Right cardiac atrium (tissue), 5 donors: ENCODE results near the gene RFESD. TPM values are rescaled to one million over a fixed set of nuclear protein-coding genes. Genes with fewer than 3 reads are reported as not detected.

Source experiments
- ATAC-seq, 2 donors: fragments of 200-7000 bp; cut with Tn5 transposase; one replicate each; pipeline versions ENCODE4 v1.8.0 to v1.9.1; 2020; ENCODE audit warnings: moderate library complexity in 2 of 2, mild to moderate bottlenecking in 1 of 2
- DNase-seq, 3 donors: peaks; one replicate each; pipeline ENCODE4 v3.0.0-alpha.2; 2020
- H3K27ac ChIP-seq: one replicate; pipeline ENCODE4 v1.5.1; 2013; ENCODE audit warnings: mild to moderate bottlenecking, low read length, control low read depth, moderate library complexity
- H3K27me3 ChIP-seq: one replicate; pipeline ENCODE4 v1.6.1; 2013; ENCODE audit not compliant: control insufficient read depth, insufficient read depth
- H3K4me1 ChIP-seq: one replicate; pipeline ENCODE4 v1.6.1; 2013; ENCODE audit warnings: low read length; ENCODE audit not compliant: control insufficient read depth, insufficient read depth
- H3K4me3 ChIP-seq: one replicate; pipeline ENCODE4 v1.5.1; 2013; ENCODE audit warnings: low read length, control low read depth
- H3K9me3 ChIP-seq: one replicate; pipeline ENCODE4 v1.6.1; 2013; ENCODE audit warnings: low read length; ENCODE audit not compliant: control insufficient read depth
- WGBS: extraction: QIAGEN DNeasy Blood & Tissue Kit; methylation state at CpG from one replicate; pipeline ENCODE4 v1.1.7; 2013; 5-methylcytosine and 5-hydroxymethylcytosine counted together
- intact Hi-C, 4 donors: fragments of 100-400 bp; cut with DNase I; formaldehyde crosslinking; loops; one replicate each; pipeline versions ENCODE4 v1.11.0 to v1.14.0; 2022 to 2023
- polyA plus RNA-seq: library from polyadenylated mRNA; stranded (reverse); fragments of 200-250 nt; gene quantifications from one replicate; pipeline ENCODE4 v1.2.3, GENCODE V29; 2013
- total RNA-seq, 4 donors: library from RNA; stranded (reverse); fragmentation: NEBNext Ultra II Directional; extraction: Animal tissue kit (Norgen Biotek cat#: 25700); gene quantifications; one replicate each; pipeline ENCODE4 v1.2.1, GENCODE V29; 2021
- donor health status: healthy with polysubstance abuse.
- donor health status: DM: no; HTN: yes; CAD: no.
- donor health status: DM: no; HTN: no; CAD: no.
- donor health status: DM: no; HTN: yes; CAD: no; lungs with severe emphysema.
- donor health status: DM: yes; HTN: yes; CAD: no.

RFESD gene
- total and polyA plus RNA-seq, 5 donors: 3.2 to 9.4 (median 4.8) TPM

- DNase-seq: no peak
- Histone ChIP-seq H3K27ac (no peak overlapping the region), H3K4me3 (no peak overlapping the region), H3K27me3 (no peaks in the 10 kb centered on the region), H3K9me3 (no peaks in the 10 kb centered on the region), H3K4me1 (no peaks in the 10 kb centered on the region)
- no peak for ATAC-seq
- intact Hi-C loops: loop anchor here in 2 of 4 donors (5.0 kb wide), 3 partner anchors 84 to 199 kb away; partner anchors contain the start of gene RHOBTB3 (in 1 of the 2)
- WGBS: 75% methylated on average over 12 of the region's 12 CpGs
These were observed 1.6 kb downstream of the RFESD start for GRCh38 chr5:95647886-95648860.

- no peak for ATAC-seq
- DNase-seq: no peak
- Histone ChIP-seq H3K4me1 (no peaks in the 10 kb centered on the region), H3K27me3 (no peaks in the 10 kb centered on the region), H3K9me3 (no peaks in the 10 kb centered on the region), H3K27ac (no peak overlapping the region), H3K4me3 (no peak overlapping the region)
- intact Hi-C loops: loop anchor here in 2 of 4 donors (5.0 kb wide), 3 partner anchors 83 to 198 kb away; partner anchors contain the start of gene RHOBTB3 (in 1 of the 2)
These were observed 2.7 kb downstream of the RFESD start for GRCh38 chr5:95649274-95649673.

- H3K4me3 ChIP-seq: no peak overlapping the region
- intact Hi-C loops: loop anchor here in 2 of 4 donors (5.0 kb wide), 3 partner anchors 82 to 197 kb away; partner anchors contain the start of gene RHOBTB3 (in 1 of the 2)
- H3K27me3 ChIP-seq: no peaks in the 10 kb centered on the region
- H3K27ac ChIP-seq: no peak overlapping the region
- ATAC-seq (no peak), DNase-seq (no peak)
- H3K4me1 ChIP-seq: no peaks in the 10 kb centered on the region
- no peaks in the 10 kb centered on the region for H3K9me3 ChIP-seq
These were observed 3.5 kb downstream of the RFESD start for GRCh38 chr5:95649842-95650620.

- 95% methylated on average over 1 of the region's 1 CpG for WGBS
- Histone ChIP-seq H3K27ac (no peak overlapping the region), H3K9me3 (no peaks in the 10 kb centered on the region), H3K4me1 (no peaks in the 10 kb centered on the region), H3K27me3 (no peaks in the 10 kb centered on the region), H3K4me3 (no peak overlapping the region)
- intact Hi-C loops: no loop called here
- DNase-seq: no peak
- no peak for ATAC-seq
These were observed 6.3 kb downstream of the RFESD start for GRCh38 chr5:95652849-95653248.

- no peaks in the 10 kb centered on the region for H3K9me3 ChIP-seq
- WGBS: 96% methylated on average over 3 of the region's 3 CpGs
- no peak overlapping the region for H3K4me3 ChIP-seq
- no peak for DNase-seq
- intact Hi-C loops: no loop called here
- H3K27ac ChIP-seq: no peak overlapping the region
- no peaks in the 10 kb centered on the region for H3K4me1 ChIP-seq
- no peak for ATAC-seq
- H3K27me3 ChIP-seq: no peaks in the 10 kb centered on the region
These were observed 7.6 kb downstream of the RFESD start for GRCh38 chr5:95654196-95654595.

GRCh38 chr5:95655575-95655974 is 9.0 kb downstream of the RFESD start:
- Histone ChIP-seq H3K27me3 (no peaks in the 10 kb centered on the region), H3K27ac (no peak overlapping the region), H3K4me3 (no peak overlapping the region), H3K9me3 (no peaks in the 10 kb centered on the region), H3K4me1 (no peaks in the 10 kb centered on the region)
- WGBS: 47% methylated on average over 1 of the region's 1 CpG
- DNase-seq (no peak), ATAC-seq (no peak)
- intact Hi-C loops: no loop called here

- DNase-seq (no peak), ATAC-seq (no peak)
- Histone ChIP-seq H3K4me3 (no peak overlapping the region), H3K27ac (no peak overlapping the region), H3K4me1 (no peaks in the 10 kb centered on the region), H3K27me3 (no peaks in the 10 kb centered on the region), H3K9me3 (no peaks in the 10 kb centered on the region)
- intact Hi-C loops: loop anchor here in 3 of 4 donors (5.0 to 10.0 kb wide), 3 partner anchors 65 to 75 kb away; partner anchors contain the start of gene RHOBTB3 (in 2 of the 3)
- 89% methylated on average over 2 of the region's 2 CpGs for WGBS
These were observed 13.5 kb downstream of the RFESD start for GRCh38 chr5:95660060-95660459.

GRCh38 chr5:95662946-95663345 is 16.4 kb downstream of the RFESD start:
- no peak overlapping the region for H3K4me3 ChIP-seq
- H3K9me3 ChIP-seq: no peaks in the 10 kb centered on the region
- ATAC-seq (no peak), DNase-seq (no peak)
- no peak overlapping the region for H3K27ac ChIP-seq
- no peaks in the 10 kb centered on the region for H3K4me1 ChIP-seq
- H3K27me3 ChIP-seq: no peaks in the 10 kb centered on the region
- intact Hi-C loops: loop anchor here in 3 of 4 donors (5.0 to 10.0 kb wide), 3 partner anchors 62 to 72 kb away; partner anchors contain the start of gene RHOBTB3 (in 2 of the 3)

- no peak overlapping the region for H3K4me3 ChIP-seq
- no peak for DNase-seq
- H3K4me1 ChIP-seq: no peaks in the 10 kb centered on the region
- 11% methylated on average over 3 of the region's 3 CpGs for WGBS
- ATAC-seq: no peak
- no peak overlapping the region for H3K27ac ChIP-seq
- intact Hi-C loops: loop anchor here in 3 of 4 donors (5.0 to 10.0 kb wide), 3 partner anchors 61 to 71 kb away; partner anchors contain the start of gene RHOBTB3 (in 2 of the 3)
- H3K9me3 ChIP-seq: no peaks in the 10 kb centered on the region
- no peaks in the 10 kb centered on the region for H3K27me3 ChIP-seq
These were observed 17.7 kb downstream of the RFESD start for GRCh38 chr5:95664204-95664786.

GRCh38 chr5:95667061-95667618 is 20.6 kb downstream of the RFESD start:
- Histone ChIP-seq H3K27me3 (no peaks in the 10 kb centered on the region), H3K4me1 (peaks cover 5% of the 10 kb centered on the region), H3K4me3 (no peak overlapping the region), H3K9me3 (no peaks in the 10 kb centered on the region), H3K27ac (no peak overlapping the region)
- intact Hi-C loops: loop anchor here in 3 of 4 donors (5.0 to 10.0 kb wide), 4 partner anchors 58 to 180 kb away; partner anchors contain the start of gene RHOBTB3 (in 2 of the 3)
- WGBS: 72% methylated on average over 4 of the region's 4 CpGs
- ATAC-seq (no peak), DNase-seq (no peak)
